Muscle of leg (tissue), 11 donors: ENCODE data around the gene SEPTIN10. TPM values are rescaled to one million over a fixed set of nuclear protein-coding genes. Genes with fewer than 3 reads are reported as not detected.

ENCODE experiments used
- DNase-seq: peaks from one replicate; pipeline ENCODE4 v3.0.0; 2013
- H3K27ac ChIP-seq: one replicate; pipeline ENCODE4 v1.5.1; 2013; ENCODE audit warnings: mild to moderate bottlenecking, low read length, control low read depth
- H3K27me3 ChIP-seq: one replicate; pipeline ENCODE4 v1.6.1; 2013; ENCODE audit warnings: low read length; ENCODE audit not compliant: control insufficient read depth, insufficient read depth
- H3K36me3 ChIP-seq: one replicate; pipeline ENCODE4 v1.6.1; 2013; ENCODE audit warnings: low read length; ENCODE audit not compliant: control insufficient read depth, insufficient read depth
- H3K4me1 ChIP-seq: one replicate; pipeline ENCODE4 v1.6.1; 2013; ENCODE audit warnings: low read length; ENCODE audit not compliant: control insufficient read depth, insufficient read depth
- H3K4me3 ChIP-seq: one replicate; pipeline ENCODE4 v1.5.1; 2013; ENCODE audit warnings: low read length, control low read depth
- H3K9me3 ChIP-seq: replicated peaks from 2 replicates; pipeline ENCODE4 v1.6.1; 2013; ENCODE audit warnings: low read depth, low read length; ENCODE audit not compliant: control insufficient read depth
- WGBS: methylation state at CpG from one replicate; pipeline ENCODE4 v1.1.5; 2013; ENCODE audit warnings: missing lambda C conversion rate; ENCODE audit not compliant: insufficient coverage; 5-methylcytosine and 5-hydroxymethylcytosine counted together
- polyA plus RNA-seq, 8 donors: library from polyadenylated mRNA; unstranded; fragments of 120-200 nt; gene quantifications; one replicate each; pipeline versions ENCODE4 v1.2.1 to v1.2.3, GENCODE V29; 2013; ENCODE audit warnings: inconsistent platforms in 1 of 8, low replicate concordance in 1 of 8; ENCODE audit not compliant: insufficient read length in 8 of 8, insufficient read depth in 1 of 8
- total RNA-seq: library from RNA; stranded (reverse); fragments of 120-200 nt; gene quantifications from one replicate; pipeline ENCODE4 v1.2.4, GENCODE V29; 2013

The SEPTIN10 gene
- total and polyA plus RNA-seq, 9 donors = 66.7 to 109 (median 78.9) TPM

GRCh38 chr2:109523536-109524361, 90.0 kb downstream of the SEPTIN10 start:
- Histone ChIP-seq H3K4me3 (no peak overlapping the region), H3K27me3 (peaks cover 2% of the 10 kb centered on the region), H3K4me1 (no peaks in the 10 kb centered on the region), H3K9me3 (no peaks in the 10 kb centered on the region), H3K27ac (no peak overlapping the region), H3K36me3 (no peaks in the 10 kb centered on the region)
- DNase-seq = no peak
- WGBS = 60% methylated on average over 8 of the region's 13 CpGs

- 85% methylated on average over 2 of the region's 6 CpGs for WGBS
- Histone ChIP-seq H3K4me1 (no peaks in the 10 kb centered on the region), H3K27me3 (peaks cover 2% of the 10 kb centered on the region), H3K27ac (no peak overlapping the region), H3K4me3 (no peak overlapping the region), H3K9me3 (no peaks in the 10 kb centered on the region), H3K36me3 (no peaks in the 10 kb centered on the region)
- no peak for DNase-seq
These were observed 90.6 kb downstream of the SEPTIN10 start for GRCh38 chr2:109523121-109523520.

DNA sequence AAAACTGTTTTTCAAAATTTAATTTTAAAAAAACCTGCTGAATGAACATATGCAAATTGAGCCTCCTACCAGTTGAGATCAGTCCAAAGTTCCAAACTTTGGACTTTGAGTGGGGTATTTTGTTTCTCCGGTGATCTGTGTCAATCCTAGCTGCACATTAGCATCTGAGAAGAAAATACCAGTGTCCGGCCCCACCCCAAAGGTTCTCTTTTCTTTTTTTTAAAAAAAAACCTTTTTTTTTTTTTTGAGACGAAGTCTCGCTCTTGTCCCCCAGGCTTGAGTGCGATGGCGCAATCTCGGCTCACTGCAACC, 91.7 kb downstream of the SEPTIN10 start:
- H3K27ac ChIP-seq = no peak overlapping the region
- no peaks in the 10 kb centered on the region for H3K36me3 ChIP-seq
- H3K4me1 ChIP-seq = no peaks in the 10 kb centered on the region
- WGBS = no CpG with 5 or more reads among the region's 7 CpGs
- DNase-seq = no peak
- no peak overlapping the region for H3K4me3 ChIP-seq
- H3K9me3 ChIP-seq = no peaks in the 10 kb centered on the region
- peaks cover under 1% of the 10 kb centered on the region for H3K27me3 ChIP-seq

GRCh38 chr2:109521233-109522062, 92.3 kb downstream of the SEPTIN10 start:
- no peak for DNase-seq
- Histone ChIP-seq H3K36me3 (no peaks in the 10 kb centered on the region), H3K4me3 (no peak overlapping the region), H3K27me3 (no peaks in the 10 kb centered on the region), H3K9me3 (no peaks in the 10 kb centered on the region), H3K4me1 (no peaks in the 10 kb centered on the region), H3K27ac (no peak overlapping the region)
- WGBS = 77% methylated on average over 9 of the region's 20 CpGs

- DNase-seq = no peak
- Histone ChIP-seq H3K4me1 (peaks cover 2% of the 10 kb centered on the region), H3K9me3 (no peaks in the 10 kb centered on the region), H3K27ac (no peak overlapping the region), H3K27me3 (peaks cover 3% of the 10 kb centered on the region), H3K36me3 (no peaks in the 10 kb centered on the region), H3K4me3 (no peak overlapping the region)
- WGBS = 86% methylated on average over 3 of the region's 4 CpGs
These were observed 94.3 kb downstream of the SEPTIN10 start for GRCh38 chr2:109519513-109519912.

- no peaks in the 10 kb centered on the region for H3K9me3 ChIP-seq
- H3K4me1 ChIP-seq = peaks cover 13% of the 10 kb centered on the region
- H3K4me3 ChIP-seq = no peak overlapping the region
- whole genome bisulfite sequencing = 68% methylated on average over 25 of the region's 26 CpGs
- no peak overlapping the region for H3K27ac ChIP-seq
- H3K27me3 ChIP-seq = peaks cover 3% of the 10 kb centered on the region
- H3K36me3 ChIP-seq = no peaks in the 10 kb centered on the region
- no peak for DNase-seq
These were observed 96.5 kb downstream of the SEPTIN10 start for GRCh38 chr2:109517118-109517889.

DNA sequence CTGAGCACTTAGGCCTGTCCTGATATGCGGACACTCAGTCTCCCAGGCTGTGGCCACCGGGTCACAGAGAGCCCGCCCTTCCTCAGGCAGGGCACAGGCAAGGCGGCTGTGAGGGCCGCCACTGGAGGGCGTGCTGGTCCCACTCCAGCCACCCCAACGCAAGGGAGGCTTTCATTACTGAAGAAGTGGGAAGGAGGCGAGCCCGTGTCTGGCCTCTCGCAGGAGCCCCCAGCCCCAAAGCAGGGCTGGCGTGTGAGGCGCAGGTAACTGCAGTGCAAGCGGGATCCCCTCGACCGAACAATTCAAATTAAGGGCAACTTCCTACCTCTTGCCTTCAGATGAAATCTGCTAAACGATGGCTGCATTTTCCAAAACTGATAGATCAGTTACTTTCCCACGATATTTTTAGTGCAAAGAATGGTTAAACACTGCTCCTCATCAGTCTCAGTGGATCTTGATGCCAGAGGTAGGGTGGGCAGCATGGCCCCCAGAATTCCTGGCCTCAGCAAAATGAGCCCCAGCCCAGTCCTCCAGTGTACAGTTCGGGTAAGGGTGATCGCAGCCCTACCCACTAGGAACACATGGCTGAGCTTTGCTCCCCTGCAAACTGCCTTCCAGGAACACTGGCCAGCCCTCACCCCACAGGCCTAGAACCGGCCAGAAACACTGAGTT, 97.2 kb downstream of the SEPTIN10 start:
- no peak for DNase-seq
- 56% methylated on average over 16 of the region's 20 CpGs for WGBS
- Histone ChIP-seq H3K27ac (no peak overlapping the region), H3K27me3 (peaks cover 3% of the 10 kb centered on the region), H3K9me3 (no peaks in the 10 kb centered on the region), H3K36me3 (no peaks in the 10 kb centered on the region), H3K4me1 (peaks cover 13% of the 10 kb centered on the region), H3K4me3 (no peak overlapping the region)

DNA sequence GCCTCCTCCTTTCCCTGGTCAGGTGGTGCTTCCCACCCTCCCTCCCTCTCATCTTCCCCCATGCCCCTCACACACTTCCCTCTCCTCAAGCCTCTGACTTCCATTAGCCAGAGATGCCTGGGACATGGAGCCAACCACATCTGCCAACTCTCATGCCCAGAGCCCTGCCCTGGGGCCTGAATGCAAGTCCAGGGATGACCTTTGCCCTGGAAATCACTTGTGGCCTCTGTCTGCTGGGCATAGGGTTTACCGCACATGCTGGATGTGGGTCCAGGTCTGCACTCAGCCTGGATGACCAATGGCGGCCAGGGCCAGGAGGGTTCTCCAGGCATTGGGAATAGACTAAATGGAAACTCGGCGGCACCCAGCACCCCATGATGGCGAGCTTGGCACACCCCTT, 98.9 kb downstream of the SEPTIN10 start:
- Histone ChIP-seq H3K4me1 (peaks cover 24% of the 10 kb centered on the region), H3K4me3 (no peak overlapping the region), H3K9me3 (no peaks in the 10 kb centered on the region), H3K36me3 (no peaks in the 10 kb centered on the region), H3K27ac (no peak overlapping the region), H3K27me3 (peaks cover 3% of the 10 kb centered on the region)
- 100% methylated on average over 5 of the region's 5 CpGs for WGBS
- DNase-seq = no peak

DNA sequence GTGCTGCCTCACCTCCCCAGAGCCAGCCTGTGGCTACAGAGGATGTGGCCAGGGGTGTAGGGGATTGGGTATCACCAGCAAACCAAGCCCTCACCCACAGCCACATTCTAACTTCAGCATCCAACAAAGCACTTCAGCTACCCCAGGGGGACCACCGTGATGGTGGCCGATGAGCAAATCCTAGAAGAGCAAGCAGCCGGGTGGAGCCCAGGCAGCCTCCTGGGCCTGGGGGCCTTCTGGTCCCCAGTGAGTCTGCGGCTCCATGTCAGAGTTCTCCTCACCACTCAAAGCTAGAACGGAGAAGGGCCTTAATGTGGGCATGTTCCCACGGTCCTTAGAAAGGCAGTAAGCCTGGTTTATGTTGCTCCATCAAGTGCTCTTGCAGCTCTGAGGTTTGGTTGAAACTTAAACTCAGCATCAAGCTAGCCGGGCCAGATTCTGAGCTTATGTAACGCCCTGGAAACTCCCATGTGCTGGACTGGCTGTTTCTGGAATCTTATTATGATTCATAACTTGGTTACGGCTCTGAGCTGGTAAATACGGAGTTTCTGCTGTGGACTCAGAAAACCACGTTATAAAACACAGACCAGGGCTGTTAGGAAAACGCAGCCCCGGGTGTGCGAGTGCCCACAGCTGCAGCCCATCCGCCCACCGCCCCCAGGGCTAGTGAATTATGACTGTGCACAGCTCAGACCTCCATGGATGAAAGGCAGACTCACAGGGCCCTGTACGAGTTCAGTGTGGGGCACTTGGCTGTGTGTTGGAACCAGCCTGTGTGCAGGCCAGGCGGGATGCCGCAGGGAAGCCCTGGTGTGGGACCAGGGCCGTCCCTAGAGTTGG, 99.8 kb downstream of the SEPTIN10 start:
- peak; percentile 94 for DNase-seq
- H3K27ac ChIP-seq = peak overlapping the region; percentile 47
- no peak overlapping the region for H3K4me3 ChIP-seq
- whole genome bisulfite sequencing = 32% methylated on average over 17 of the region's 20 CpGs
- H3K36me3 ChIP-seq = no peaks in the 10 kb centered on the region
- peaks cover 6% of the 10 kb centered on the region for H3K27me3 ChIP-seq
- H3K4me1 ChIP-seq = peaks cover 25% of the 10 kb centered on the region
- H3K9me3 ChIP-seq = peaks cover 3% of the 10 kb centered on the region
